Measurements from ENCODE around the gene FCRL1. TPM values are rescaled to one million over a fixed set of nuclear protein-coding genes. Genes with fewer than 3 reads are reported as not detected.

The FCRL1 gene
- total and polyA plus RNA-seq, 7 experiments from 2014 or later, result 0.18 to 10.7 (median 0.70) TPM; not detected in 1

- no peak for ATAC-seq
- no peak for DNase-seq
- H3K27me3 ChIP-seq (ENCODE audit: control insufficient read depth in 2 of 2, insufficient read depth in 2 of 2, low read length in 2 of 2), result no peaks in the 10 kb centered on the region
- ChIA-PET POLR2A (no interaction called here), CTCF (no interaction called here)
- no peaks in the 10 kb centered on the region for H3K9me3 ChIP-seq (ENCODE audit: control insufficient read depth in 2 of 3, low read length in 3 of 3)
- peaks cover 0 to 5% (median 0%) of the 10 kb centered on the region in 11 donors for H3K9me3 Mint-ChIP-seq
- no peak overlapping the region for H3K27ac ChIP-seq (ENCODE audit: low read depth, low read length)
- no peak overlapping the region for H3K27ac Mint-ChIP-seq
- no peaks in the 10 kb centered on the region for H3K4me1 Mint-ChIP-seq
- no peaks in the 10 kb centered on the region for H3K36me3 Mint-ChIP-seq
- intact Hi-C loops (cut with micrococcal nuclease), result no loop called here
- no peaks in the 10 kb centered on the region for H3K4me1 ChIP-seq (ENCODE audit: control insufficient read depth in 2 of 2, insufficient read depth in 2 of 2, low read length in 2 of 2)
- no peaks in the 10 kb centered on the region for H3K36me3 ChIP-seq (ENCODE audit: control insufficient read depth in 2 of 3, insufficient read depth in 3 of 3, low read length in 3 of 3)
- no peak overlapping the region for H3K4me3 ChIP-seq (ENCODE audit: low read length)
- H3K27me3 Mint-ChIP-seq, result peaks cover 0 to 17% (median 12%) of the 10 kb centered on the region in 5 donors
- no peak overlapping the region for H3K4me3 Mint-ChIP-seq
These were observed 12.2 kb upstream of the FCRL1 start for GRCh38 chr1:157831968-157832626.

DNA sequence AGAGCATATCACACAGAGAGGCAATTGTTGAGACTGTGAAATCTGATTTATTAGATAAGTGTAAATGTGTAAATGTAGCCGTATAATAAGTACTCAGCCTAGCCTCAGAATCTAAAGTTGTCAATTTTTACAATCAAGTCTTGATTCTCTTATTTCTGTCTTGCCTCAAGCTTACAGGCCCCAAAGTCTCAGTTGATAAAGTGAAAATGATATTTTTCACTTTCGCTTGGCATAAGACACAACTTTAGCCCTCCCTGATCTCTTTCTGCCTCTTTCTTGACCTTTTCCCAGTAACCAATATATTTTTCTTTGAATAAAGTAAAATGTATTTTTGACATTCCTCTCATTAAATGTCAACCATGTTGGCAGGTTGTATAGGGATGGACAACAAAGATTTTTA lies 11.0 kb upstream of the FCRL1 start:
- no peak overlapping the region for H3K4me3 Mint-ChIP-seq
- Histone ChIP-seq H3K9me3 (ENCODE audit: control insufficient read depth in 2 of 3, low read length in 3 of 3) (no peaks in the 10 kb centered on the region), H3K36me3 (ENCODE audit: control insufficient read depth in 2 of 3, insufficient read depth in 3 of 3, low read length in 3 of 3) (no peaks in the 10 kb centered on the region), H3K4me1 (ENCODE audit: control insufficient read depth in 2 of 2, insufficient read depth in 2 of 2, low read length in 2 of 2) (no peaks in the 10 kb centered on the region), H3K27me3 (ENCODE audit: control insufficient read depth in 2 of 2, insufficient read depth in 2 of 2, low read length in 2 of 2) (no peaks in the 10 kb centered on the region), H3K27ac (ENCODE audit: low read depth, low read length) (no peak overlapping the region), H3K4me3 (ENCODE audit: low read length) (no peak overlapping the region)
- DNase-seq (no peak), ATAC-seq (no peak)
- H3K9me3 Mint-ChIP-seq, result peaks cover 0 to 6% (median 0%) of the 10 kb centered on the region in 11 donors
- H3K27ac Mint-ChIP-seq, result no peak overlapping the region
- ChIA-PET POLR2A (no interaction called here), CTCF (no interaction called here)
- intact Hi-C loops (cut with micrococcal nuclease), result no loop called here
- no peaks in the 10 kb centered on the region for H3K36me3 Mint-ChIP-seq
- peaks cover 3 to 15% (median 12%) of the 10 kb centered on the region in 5 donors for H3K27me3 Mint-ChIP-seq
- no peaks in the 10 kb centered on the region for H3K4me1 Mint-ChIP-seq

- Mint-ChIP-seq H3K4me1 (no peaks in the 10 kb centered on the region), H3K9me3 (peaks cover 0 to 10% (median 0%) of the 10 kb centered on the region in 11 donors)
These were observed 9.8 kb upstream of the FCRL1 start for GRCh38 chr1:157829711-157830110.

GRCh38 chr1:157829210-157829609 lies 9.3 kb upstream of the FCRL1 start:
- ChIA-PET POLR2A (interaction anchor here (0.8 kb wide), 1 partner anchor 9 kb away, joined by 3 read pairs; the partner anchor contains the start of gene FCRL1), CTCF (no interaction called here)
- H3K27me3 ChIP-seq (ENCODE audit: control insufficient read depth in 2 of 2, insufficient read depth in 2 of 2, low read length in 2 of 2), result no peaks in the 10 kb centered on the region
- no peak overlapping the region for H3K27ac Mint-ChIP-seq
- H3K27ac ChIP-seq (ENCODE audit: low read depth, low read length), result no peak overlapping the region
- H3K4me1 ChIP-seq (ENCODE audit: control insufficient read depth in 2 of 2, insufficient read depth in 2 of 2, low read length in 2 of 2), result no peaks in the 10 kb centered on the region
- peaks cover 3 to 25% (median 15%) of the 10 kb centered on the region in 5 donors for H3K27me3 Mint-ChIP-seq
- no peak overlapping the region for H3K4me3 ChIP-seq (ENCODE audit: low read length)
- H3K36me3 ChIP-seq (ENCODE audit: control insufficient read depth in 2 of 3, insufficient read depth in 3 of 3, low read length in 3 of 3), result no peaks in the 10 kb centered on the region
- DNase-seq, result no peak
- H3K36me3 Mint-ChIP-seq, result no peaks in the 10 kb centered on the region
- H3K9me3 ChIP-seq (ENCODE audit: control insufficient read depth in 2 of 3, low read length in 3 of 3), result no peaks in the 10 kb centered on the region
- intact Hi-C loops (cut with micrococcal nuclease), result no loop called here
- no peaks in the 10 kb centered on the region for H3K4me1 Mint-ChIP-seq
- H3K9me3 Mint-ChIP-seq, result peaks cover 0 to 10% (median 0%) of the 10 kb centered on the region in 11 donors
- H3K4me3 Mint-ChIP-seq, result no peak overlapping the region
- ATAC-seq, result no peak

More at GRCh38 chr1:157829711-157830110, 9.8 kb upstream of the FCRL1 start:
- Mint-ChIP-seq H3K27ac (no peak overlapping the region), H3K27me3 (peaks cover 3 to 20% (median 12%) of the 10 kb centered on the region in 5 donors), H3K4me3 (no peak overlapping the region), H3K36me3 (no peaks in the 10 kb centered on the region)
- H3K4me3 ChIP-seq (ENCODE audit: low read length), result no peak overlapping the region
- H3K27ac ChIP-seq (ENCODE audit: low read depth, low read length), result no peak overlapping the region
- POLR2A ChIA-PET, result interaction anchor here (0.8 kb wide), 1 partner anchor 9 kb away, joined by 3 read pairs; the partner anchor contains the start of gene FCRL1
- intact Hi-C loops (cut with micrococcal nuclease), result no loop called here
- H3K27me3 ChIP-seq (ENCODE audit: control insufficient read depth in 2 of 2, insufficient read depth in 2 of 2, low read length in 2 of 2), result no peaks in the 10 kb centered on the region
- no peaks in the 10 kb centered on the region for H3K36me3 ChIP-seq (ENCODE audit: control insufficient read depth in 2 of 3, insufficient read depth in 3 of 3, low read length in 3 of 3)
- DNase-seq, result no peak
- H3K4me1 ChIP-seq (ENCODE audit: control insufficient read depth in 2 of 2, insufficient read depth in 2 of 2, low read length in 2 of 2), result no peaks in the 10 kb centered on the region
- H3K9me3 ChIP-seq (ENCODE audit: control insufficient read depth in 2 of 3, low read length in 3 of 3), result no peaks in the 10 kb centered on the region
- ATAC-seq, result no peak
- CTCF ChIA-PET, result no interaction called here

DNA sequence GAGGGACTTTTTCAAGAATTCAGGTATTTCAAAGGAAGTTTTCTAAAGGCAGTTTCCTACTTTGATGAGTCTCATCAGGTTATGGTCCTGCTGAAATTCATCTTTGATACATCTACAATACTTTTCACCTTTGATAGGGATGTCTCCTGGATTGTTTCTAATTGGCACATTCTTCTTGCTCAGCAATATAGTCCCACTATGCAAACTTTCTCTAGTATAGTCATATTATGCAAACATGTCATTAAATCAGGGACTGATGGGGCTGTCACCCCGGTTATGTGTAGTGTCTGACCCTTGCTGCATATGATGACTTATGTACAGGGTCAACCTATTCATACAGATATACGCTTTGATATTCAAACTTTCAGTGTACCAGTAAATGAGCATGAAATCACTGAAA lies 379 bp upstream of the FCRL1 start:
- H3K36me3 ChIP-seq (ENCODE audit: control insufficient read depth in 2 of 3, insufficient read depth in 3 of 3, low read length in 3 of 3), result no peaks in the 10 kb centered on the region
- no peak overlapping the region for H3K27ac ChIP-seq (ENCODE audit: low read depth, low read length)
- H3K27me3 ChIP-seq (ENCODE audit: control insufficient read depth in 2 of 2, insufficient read depth in 2 of 2, low read length in 2 of 2), result no peaks in the 10 kb centered on the region
- no peak overlapping the region for H3K4me3 Mint-ChIP-seq
- no peaks in the 10 kb centered on the region for H3K36me3 Mint-ChIP-seq
- H3K27me3 Mint-ChIP-seq, result peaks cover 0 to 35% (median 19%) of the 10 kb centered on the region in 5 donors
- H3K9me3 Mint-ChIP-seq, result peaks cover 0 to 4% (median 0%) of the 10 kb centered on the region in 11 donors
- ATAC-seq, result no peak
- no peaks in the 10 kb centered on the region for H3K9me3 ChIP-seq (ENCODE audit: control insufficient read depth in 2 of 3, low read length in 3 of 3)
- H3K27ac Mint-ChIP-seq, result no peak overlapping the region
- no peak for DNase-seq
- ChIA-PET POLR2A (interaction anchor here (0.6 to 1.3 kb wide), 2 partner anchors 9 to 983 kb away, joined by 3 read pairs; no protein-coding TSS in a partner anchor), CTCF (no interaction called here)
- no peaks in the 10 kb centered on the region for H3K4me1 ChIP-seq (ENCODE audit: control insufficient read depth in 2 of 2, insufficient read depth in 2 of 2, low read length in 2 of 2)
- no peaks in the 10 kb centered on the region for H3K4me1 Mint-ChIP-seq
- H3K4me3 ChIP-seq (ENCODE audit: low read length), result no peak overlapping the region
- intact Hi-C loops (cut with micrococcal nuclease), result no loop called here

GRCh38 chr1:157819215-157819614 lies 705 bp downstream of the FCRL1 start:
- POLR2A ChIA-PET, result no interaction called here
- Mint-ChIP-seq H3K4me3 (no peak overlapping the region), H3K27ac (no peak overlapping the region), H3K36me3 (no peaks in the 10 kb centered on the region), H3K27me3 (peaks cover 0 to 32% (median 21%) of the 10 kb centered on the region in 5 donors), H3K4me1 (no peaks in the 10 kb centered on the region), H3K9me3 (peaks cover 0 to 14% (median 1%) of the 10 kb centered on the region in 11 donors)
- DNase-seq (no peak), ATAC-seq (no peak)
- H3K4me3 ChIP-seq (ENCODE audit: low read length), result no peak overlapping the region
- CTCF ChIA-PET, result no interaction called here
- H3K9me3 ChIP-seq (ENCODE audit: control insufficient read depth in 2 of 3, low read length in 3 of 3), result no peaks in the 10 kb centered on the region
- H3K27me3 ChIP-seq (ENCODE audit: control insufficient read depth in 2 of 2, insufficient read depth in 2 of 2, low read length in 2 of 2), result no peaks in the 10 kb centered on the region
- intact Hi-C loops (cut with micrococcal nuclease), result no loop called here
- H3K4me1 ChIP-seq (ENCODE audit: control insufficient read depth in 2 of 2, insufficient read depth in 2 of 2, low read length in 2 of 2), result no peaks in the 10 kb centered on the region
- no peaks in the 10 kb centered on the region for H3K36me3 ChIP-seq (ENCODE audit: control insufficient read depth in 2 of 3, insufficient read depth in 3 of 3, low read length in 3 of 3)
- H3K27ac ChIP-seq (ENCODE audit: low read depth, low read length), result no peak overlapping the region

DNA sequence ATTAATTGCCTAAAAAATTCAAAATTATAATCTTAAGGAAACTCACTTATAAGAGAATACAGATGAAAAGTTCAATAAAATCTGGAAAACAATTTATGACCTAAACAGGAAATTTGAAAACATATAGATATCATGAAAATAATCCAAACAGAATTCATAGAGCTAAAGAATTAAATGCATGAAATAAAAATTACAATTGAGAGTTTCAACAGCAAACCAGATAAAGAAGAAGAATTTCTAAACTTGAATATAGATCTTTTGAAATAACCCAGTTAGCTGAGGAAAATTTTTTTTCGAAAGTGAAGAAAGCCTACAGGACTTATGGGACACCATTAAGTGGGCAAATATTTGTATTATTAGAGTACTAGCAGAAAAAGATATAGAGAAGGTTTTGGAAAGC lies 6.7 kb downstream of the FCRL1 start:
- H3K9me3 Mint-ChIP-seq, result peaks cover 3 to 39% (median 15%) of the 10 kb centered on the region in 11 donors
- no peak overlapping the region for H3K4me3 Mint-ChIP-seq
- no peaks in the 10 kb centered on the region for H3K4me1 Mint-ChIP-seq
- H3K4me1 ChIP-seq (ENCODE audit: control insufficient read depth in 2 of 2, insufficient read depth in 2 of 2, low read length in 2 of 2), result no peaks in the 10 kb centered on the region
- POLR2A ChIA-PET, result no interaction called here
- no peaks in the 10 kb centered on the region for H3K36me3 ChIP-seq (ENCODE audit: control insufficient read depth in 2 of 3, insufficient read depth in 3 of 3, low read length in 3 of 3)
- intact Hi-C loops (cut with micrococcal nuclease), result no loop called here
- peaks cover 0 to 16% (median 0%) of the 10 kb centered on the region in 5 donors for H3K36me3 Mint-ChIP-seq
- CTCF ChIA-PET, result no interaction called here
- no peak for DNase-seq
- peaks cover 0 to 18% (median 0%) of the 10 kb centered on the region in 3 experiments for H3K9me3 ChIP-seq (ENCODE audit: control insufficient read depth in 2 of 3, low read length in 3 of 3)
- H3K27ac Mint-ChIP-seq, result no peak overlapping the region
- H3K4me3 ChIP-seq (ENCODE audit: low read length), result no peak overlapping the region
- H3K27me3 Mint-ChIP-seq, result peaks cover 0 to 37% (median 31%) of the 10 kb centered on the region in 5 donors
- ATAC-seq, result no peak
- H3K27me3 ChIP-seq (ENCODE audit: control insufficient read depth in 2 of 2, insufficient read depth in 2 of 2, low read length in 2 of 2), result no peaks in the 10 kb centered on the region
- H3K27ac ChIP-seq (ENCODE audit: low read depth, low read length), result no peak overlapping the region
